Inflammatory macrophage treated with lipopolysaccharide for 4 hours (primary cell): ENCODE data around the gene CELA2B.
"Not testable (repeated sequence)": the region's sequence is repeated elsewhere in the genome, so short reads cannot be mapped to it uniquely, and the experiment has no call there.

Source experiments
- DNase-seq: peaks from one replicate; pipeline ENCODE4 v3.0.0-alpha.2; 2020

The CELA2B gene

DNA sequence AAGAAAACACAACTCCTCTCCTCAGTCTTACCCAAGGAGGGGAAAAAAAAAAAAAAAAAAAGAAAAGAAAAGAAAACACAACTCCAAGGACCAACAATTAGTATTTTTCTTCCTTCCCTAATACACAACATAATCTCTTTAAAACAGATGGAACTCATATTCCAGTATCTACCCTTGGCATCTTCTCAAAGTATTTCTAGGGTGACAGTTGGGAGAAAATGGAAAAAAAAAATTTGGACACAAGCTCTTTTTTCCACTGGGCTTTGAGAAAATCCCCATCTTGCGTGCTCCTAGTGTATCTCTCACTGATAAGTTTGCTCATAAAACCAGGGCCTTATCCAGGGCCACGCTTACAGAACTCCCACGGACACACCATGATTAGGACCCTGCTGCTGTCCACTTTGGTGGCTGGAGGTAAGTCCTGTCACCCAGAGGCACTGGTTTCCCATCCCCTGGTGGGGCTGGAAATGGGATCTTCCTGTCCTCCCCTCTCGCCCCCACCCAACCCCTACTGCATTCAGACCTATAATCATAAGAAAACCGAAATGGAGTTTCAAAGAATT is at the start of gene CELA2B:
TSS of gene CELA2B (plus strand) at position 353 of the 563 bp plus-strand sequence. CDS start at position 375, 22 bp downstream.
- no peak for DNase-seq

DNA sequence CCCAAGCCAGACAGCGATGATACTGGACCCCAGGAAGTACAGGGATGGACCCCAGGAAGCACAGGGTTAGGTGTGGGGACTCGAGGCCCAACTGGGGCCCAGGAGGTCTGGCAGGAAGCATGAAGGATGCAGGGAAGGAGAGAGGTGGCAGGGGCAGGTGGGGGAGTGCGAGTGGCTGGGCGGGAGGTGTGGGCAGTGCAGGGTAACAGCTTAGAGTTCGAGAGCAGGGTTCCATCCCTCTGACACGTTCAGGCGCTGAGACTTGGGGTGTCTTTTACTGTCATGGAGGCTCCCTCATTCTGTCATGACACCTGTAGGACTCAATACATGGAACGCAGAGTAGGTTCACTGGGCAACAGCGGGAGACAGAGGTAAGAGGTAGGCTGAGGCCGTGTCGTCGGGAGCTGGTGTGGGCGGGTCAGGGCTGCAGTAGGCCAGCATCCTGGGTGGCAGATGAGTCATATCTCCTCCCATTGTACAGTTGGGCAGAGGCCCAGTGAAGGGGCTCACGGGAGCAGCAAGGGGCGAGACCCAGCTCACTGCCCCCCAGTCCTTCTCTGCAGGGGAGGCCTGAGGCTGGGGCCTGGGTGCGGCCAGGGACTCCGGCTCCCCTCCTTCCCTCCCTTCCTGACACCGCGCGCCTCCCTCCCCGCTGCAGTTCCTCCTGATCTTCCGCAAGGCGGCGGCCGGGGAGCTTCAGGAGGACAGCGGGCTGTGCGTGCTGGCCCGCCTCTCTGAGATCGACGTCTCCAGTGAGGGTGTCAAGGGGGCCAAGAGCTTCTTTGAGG is 49.2 kb upstream of the CELA2B start:
- peak; percentile 29 for DNase-seq

DNA sequence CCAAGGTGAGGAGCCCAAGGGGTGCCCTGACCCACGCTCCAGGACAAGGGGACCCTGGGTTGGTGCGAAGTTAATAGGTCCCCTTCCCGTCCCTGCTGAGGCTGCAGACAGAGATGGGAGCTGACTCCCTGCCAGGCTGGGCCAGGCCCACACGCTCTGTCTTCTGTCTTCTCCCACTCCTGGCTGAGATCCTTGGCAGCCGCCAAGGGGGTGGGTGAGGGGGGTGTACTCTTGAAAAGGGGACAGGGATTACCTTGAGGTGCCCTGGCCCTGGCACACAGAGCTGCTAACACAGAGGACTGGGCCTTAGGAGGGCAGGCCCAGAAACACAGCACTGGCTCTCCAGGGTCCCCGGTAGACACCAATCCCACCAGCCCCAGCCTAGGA is 48.6 kb upstream of the CELA2B start:
- DNase-seq, result no peak

DNA sequence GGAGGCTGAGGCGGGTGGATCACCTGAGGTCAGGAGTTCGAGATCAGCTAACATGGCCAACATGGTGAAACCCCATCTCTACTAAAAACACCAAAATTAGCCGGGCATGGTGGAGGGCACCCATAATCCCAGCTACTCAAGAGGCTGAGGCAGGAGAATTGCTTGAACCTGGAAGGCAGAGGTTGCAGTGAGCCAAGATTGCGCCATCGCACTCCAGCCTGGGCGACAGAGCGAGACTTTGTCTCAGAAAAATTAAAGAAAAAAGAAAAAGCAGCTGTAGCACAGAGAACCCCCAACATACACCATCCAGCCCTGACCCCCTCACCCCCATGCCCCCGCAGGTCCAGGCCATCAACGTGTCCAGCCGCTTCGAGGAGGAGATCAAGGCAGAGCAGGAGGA is 47.7 kb upstream of the CELA2B start:
- DNase-seq, result not testable (repeated sequence)

DNA sequence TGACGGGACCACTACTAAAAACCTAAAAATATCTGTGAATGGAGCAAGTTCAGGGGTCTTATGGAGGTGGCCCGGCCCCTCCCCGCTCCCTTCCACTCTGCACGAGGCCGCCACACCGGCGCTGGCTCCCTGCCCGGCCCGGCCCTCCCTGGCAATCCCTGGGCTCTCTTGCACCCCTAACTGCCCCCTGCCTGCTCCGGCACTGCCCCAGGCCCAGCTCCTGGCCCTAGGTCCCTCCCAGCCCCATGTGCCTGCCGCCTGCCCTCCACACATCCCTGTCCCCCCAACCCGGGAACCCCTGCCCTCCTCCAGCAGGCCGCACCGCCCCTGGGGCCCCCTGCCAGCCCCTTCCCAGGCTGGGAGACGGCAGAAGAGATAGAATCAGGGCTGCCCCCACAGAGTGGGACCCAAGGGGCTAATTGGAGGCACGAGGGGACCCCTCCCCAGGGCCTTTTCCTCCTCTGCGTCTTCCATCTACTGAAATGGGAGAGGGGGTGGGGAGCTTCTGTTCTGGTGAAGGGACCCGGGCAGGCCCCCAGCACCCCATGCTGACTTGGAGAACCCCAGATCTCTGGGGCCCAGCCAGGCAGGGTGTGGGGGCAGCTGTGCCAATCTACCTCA is 47.0 kb upstream of the CELA2B start:
- DNase-seq, result no peak

DNA sequence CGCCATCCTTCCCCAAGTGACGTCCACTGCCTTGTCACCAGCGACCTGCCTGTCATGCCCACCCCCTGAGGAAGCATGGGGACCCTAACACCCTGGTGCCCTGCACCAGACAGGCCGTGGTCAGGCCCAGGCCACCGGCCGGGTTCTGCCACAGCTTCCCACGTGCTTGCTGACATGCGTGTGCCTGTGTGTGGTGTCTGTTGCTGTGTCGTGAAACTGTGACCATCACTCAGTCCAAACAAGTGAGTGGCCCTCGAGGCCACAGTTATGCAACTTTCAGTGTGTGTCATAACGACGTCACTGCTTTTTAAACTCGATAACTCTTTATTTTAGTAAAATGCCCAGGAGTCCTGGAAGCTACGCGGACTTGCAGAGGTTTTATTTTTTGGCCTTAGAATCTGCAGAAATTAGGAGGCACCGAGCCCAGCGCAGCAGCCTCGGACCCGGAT is 46.2 kb upstream of the CELA2B start:
- peak; percentile 90 for DNase-seq

DNA sequence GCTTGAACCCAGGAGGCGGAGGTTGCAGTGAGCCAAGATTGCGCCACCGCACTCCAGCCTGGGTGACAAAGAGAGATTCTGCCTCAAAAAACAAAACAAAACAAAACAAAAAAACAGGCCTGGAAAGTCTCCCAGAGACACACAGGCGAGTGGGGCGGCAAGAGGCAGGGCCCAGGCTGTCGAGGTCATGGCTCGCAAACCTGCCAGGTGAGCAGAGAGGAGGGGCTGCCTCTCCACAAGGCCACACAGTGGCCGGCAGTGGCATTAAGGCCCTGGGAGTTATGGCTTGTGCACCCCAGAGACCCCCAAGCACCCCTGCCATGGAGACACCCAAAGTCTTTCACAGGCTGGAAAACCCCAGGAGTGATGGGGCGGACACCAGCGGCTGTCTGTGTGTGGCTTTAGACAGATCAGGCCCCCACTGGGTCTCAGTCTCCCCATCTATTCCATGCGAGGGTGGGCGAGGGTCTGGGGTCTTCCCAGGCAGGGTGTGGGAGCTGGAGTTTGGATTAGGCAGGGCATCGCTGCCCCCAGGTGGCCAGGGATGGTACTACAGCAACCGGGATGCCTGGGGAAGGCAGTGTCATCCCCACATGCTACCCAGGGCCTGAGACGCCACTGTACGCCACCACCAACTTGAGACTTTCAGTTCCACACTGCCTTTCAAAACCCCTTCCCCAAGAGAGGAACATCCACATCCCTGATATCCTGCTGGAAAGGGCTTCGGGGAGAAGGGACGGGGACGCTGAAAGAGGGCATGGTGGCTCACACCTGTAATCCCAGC is 44.9 kb upstream of the CELA2B start:
- DNase-seq, result peak; percentile 70

DNA sequence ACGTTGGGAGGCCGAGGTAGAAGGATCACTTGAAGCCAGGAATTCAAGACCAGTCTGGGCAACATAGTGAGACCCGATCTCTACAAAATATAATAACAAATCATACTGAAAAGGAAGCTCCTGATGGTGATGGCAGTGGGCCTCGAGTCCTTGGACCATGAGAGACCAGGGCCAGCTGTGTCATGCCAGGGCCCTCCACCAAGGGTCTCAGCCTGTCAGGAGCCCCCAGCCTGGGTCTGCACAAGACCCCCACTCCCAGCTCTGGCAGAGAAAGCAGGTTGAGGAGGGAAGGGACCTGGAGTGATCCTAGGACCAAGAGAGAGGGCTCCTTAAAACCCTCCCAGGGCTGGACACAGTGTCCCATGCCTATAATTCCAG is 44.3 kb upstream of the CELA2B start:
- no peak for DNase-seq

DNA sequence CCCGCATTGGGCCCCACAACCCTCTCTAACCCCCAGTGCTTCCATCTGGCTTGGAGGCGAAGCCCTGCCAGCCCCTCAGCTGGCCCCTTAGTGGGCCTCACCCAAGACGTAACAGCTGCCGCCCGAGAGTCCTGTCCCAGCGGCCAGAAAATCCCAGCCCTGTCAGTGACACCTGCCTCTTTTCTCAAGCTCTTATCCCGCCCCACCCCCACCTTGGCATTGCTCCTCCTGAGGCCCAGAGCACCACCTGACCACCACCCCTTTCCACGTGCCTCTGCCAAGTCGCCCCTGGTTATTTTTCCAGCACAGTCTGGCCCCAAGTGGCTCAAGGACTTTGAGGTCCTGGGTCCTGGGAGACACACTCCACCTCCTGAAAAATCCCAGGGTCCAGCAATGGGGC is 43.6 kb upstream of the CELA2B start:
- no peak for DNase-seq

DNA sequence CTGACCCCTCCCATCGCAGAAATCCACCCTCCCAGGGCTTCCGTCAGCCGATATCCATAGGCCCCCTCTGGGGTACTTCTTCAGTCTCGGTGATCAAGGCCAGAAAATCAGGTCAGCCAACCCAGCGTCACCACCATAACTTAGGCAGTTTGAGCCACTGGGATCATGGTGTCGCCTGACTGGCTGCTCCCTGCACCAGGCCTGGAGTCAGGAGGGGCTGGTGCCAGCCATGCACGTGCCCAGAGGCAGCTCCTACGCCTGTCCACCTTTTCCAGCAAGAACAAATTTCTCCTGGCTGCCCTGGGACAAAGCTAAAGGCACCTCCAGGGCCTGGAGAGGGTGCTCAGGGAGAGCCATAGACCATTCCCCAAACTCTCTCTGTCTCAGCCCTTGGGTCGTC is 42.4 kb upstream of the CELA2B start:
- DNase-seq, result no peak

DNA sequence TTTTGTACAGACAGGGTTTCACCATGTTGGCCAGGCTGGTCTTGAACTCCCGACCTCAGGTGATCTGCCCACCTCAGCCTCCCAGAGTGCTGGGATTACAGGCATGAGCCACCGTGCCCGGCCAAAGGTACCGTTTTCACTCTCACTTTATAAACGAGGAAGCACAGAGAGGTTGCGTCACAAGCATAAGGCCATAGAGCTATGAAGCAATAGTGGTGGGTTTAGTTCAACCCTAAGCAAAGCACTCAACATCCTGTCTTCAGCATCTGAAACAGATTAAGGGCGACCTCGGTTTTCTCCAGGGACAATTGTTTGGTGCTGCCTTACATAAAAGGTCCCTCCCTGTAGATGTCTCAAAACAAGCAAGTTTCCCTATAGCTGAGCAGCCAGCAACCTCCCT is 41.2 kb upstream of the CELA2B start:
- peak; percentile 91 for DNase-seq

DNA sequence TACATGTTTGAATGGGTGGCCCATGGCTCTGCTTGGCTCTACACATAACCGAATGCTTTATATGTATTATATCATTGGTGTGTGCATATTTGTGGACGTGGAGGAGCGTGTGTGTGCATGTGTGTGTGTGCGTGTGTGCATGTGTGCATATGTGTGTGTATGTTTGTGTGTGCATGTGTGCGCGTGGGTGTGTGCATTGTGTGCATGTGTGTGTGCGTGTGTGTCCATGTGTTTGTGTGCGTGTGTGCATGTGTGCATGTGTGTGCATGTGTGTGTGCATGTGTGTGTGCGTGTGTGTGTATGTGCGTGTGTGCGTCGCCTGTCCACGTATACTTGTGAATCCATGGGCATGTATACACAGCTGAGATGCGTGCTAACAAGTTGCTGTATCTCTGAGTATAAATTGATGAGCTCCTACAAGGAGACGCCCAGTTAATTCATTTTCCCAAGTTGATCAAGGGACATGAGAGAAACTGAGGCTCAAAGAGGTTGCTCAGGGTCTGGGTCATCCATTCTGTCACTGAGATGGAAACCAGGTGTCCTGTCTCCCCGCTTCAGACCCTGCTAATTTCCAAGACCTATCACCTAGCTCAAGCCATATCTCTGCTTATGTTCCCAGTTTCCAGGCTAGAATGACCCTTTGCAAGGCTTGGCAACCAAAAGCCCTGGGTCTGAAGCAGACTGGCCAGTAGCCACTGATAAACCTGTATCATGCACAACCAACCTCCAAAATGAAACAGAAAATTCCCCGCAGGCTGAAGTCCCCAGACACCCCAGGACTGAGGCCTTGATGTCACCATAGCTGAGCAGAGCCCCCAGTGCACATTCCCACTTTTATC is 40.4 kb upstream of the CELA2B start:
- DNase-seq, result no peak

DNA sequence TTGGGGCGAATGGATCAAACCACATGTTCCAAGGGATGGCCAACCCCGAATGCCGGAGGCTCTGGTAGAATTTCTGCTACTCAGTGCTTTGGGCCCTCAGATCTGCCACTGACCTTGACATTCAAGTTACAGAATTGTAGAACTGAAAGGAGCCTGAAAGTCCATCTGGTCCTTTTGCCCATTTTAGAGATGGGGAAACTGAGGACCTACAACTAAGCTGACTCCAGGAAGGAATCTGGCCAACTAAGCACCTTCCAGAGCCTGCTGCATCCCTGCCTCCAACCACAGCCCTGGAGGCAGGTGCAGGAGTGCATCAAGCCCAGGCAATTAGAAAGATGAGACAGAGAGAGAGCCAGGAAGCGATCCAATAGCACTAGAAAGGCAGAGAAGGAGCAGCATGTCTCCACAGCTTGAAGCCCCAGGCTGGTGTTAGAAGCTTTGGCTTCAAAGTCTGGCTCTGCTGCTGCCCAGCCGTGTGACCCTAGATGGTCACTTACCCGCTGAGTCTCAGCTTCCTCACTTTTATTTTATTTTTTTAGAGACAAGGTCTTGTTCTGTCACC is 38.9 kb upstream of the CELA2B start:
- DNase-seq, result no peak

DNA sequence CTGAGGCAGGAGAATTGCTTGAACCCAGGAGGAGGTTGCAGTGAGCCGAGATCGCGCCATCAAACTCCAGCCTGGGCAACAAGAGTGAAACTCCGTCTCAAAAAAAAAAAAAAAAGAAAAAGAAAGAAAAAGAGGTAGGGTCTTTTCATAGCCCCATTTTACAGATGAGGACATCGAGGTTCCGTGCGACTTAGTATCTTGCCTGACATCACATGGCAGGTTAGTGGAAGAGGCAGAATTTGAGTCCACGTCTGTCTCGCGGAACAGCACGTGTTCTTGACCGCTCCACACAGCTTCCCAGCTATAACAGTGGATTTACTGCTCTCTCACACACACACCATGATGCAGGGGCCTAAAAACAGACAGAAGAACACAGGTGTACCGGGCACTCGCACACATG is 36.6 kb upstream of the CELA2B start:
- DNase-seq, result no peak

DNA sequence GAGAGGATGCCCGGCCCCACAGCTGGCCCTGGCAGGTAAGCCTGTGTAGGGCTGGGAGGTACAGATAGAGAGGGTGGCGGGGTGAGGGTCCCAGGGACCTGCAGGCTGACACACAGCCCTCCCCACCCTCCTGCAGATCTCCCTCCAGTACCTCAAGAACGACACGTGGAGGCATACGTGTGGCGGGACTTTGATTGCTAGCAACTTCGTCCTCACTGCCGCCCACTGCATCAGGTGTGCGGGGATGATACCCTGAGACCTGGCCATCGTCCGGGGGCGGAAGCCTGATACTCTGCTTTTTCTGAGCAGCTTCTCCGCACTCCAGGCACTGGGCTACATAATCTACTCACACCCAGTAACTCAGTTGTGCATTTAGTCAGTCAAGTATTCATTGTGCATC is 35.5 kb upstream of the CELA2B start:
- no peak for DNase-seq

DNA sequence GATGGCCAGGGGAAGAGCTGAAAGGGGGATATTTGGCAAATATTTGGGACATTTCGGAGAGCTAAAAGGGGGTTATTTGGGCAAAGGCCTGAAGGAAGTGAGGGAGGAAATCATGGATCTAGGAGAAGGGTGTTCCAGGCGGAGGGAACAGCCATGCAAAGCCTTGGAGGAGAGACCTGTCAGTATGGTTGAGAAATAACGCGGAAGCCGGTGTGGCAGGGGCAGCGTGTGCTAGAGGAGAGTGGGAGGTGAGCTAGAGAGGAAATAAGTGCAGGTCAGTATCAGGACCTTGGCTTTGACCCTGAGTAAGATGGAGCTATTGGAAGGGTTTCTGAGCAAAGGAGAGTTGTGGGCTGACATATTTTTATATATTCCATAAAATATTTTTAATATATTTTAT is 34.7 kb upstream of the CELA2B start:
- no peak for DNase-seq

DNA sequence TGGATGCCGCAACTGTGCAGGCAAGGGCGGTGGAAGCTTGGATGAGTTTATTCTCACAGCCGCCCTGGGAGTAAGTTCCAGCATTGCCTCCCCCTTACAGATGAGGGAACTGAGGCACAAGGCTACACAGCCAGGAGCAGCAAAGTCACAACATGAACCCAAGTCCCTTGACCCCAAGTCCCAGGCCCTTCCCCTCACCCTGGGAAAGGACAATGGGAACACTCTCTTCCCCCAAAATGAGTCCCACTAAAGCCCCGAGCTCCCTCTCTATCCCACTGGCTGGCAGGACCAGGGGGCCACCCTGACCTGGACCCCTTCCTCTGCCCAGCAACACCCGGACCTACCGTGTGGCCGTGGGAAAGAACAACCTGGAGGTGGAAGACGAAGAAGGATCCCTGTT is 33.8 kb upstream of the CELA2B start:
- no peak for DNase-seq

DNA sequence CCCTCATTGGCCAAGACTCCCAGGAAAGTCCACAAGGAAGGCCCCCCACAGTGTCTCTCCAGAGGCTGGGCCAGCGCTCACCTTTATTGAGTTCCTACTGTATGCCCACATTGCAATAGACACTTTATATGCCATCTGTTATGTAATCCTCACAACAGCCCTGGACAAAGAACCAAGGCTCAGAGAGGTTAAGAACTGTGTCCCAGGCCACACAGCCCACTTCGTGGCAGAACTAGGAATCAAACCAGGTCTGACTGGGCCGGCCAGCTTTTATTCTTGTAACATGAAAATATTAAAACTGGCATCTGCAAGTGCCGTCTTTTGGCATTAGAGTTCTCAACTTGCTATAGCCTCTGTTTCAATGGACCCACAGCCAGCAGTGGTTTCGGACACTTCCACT is 33.1 kb upstream of the CELA2B start:
- no peak for DNase-seq

DNA sequence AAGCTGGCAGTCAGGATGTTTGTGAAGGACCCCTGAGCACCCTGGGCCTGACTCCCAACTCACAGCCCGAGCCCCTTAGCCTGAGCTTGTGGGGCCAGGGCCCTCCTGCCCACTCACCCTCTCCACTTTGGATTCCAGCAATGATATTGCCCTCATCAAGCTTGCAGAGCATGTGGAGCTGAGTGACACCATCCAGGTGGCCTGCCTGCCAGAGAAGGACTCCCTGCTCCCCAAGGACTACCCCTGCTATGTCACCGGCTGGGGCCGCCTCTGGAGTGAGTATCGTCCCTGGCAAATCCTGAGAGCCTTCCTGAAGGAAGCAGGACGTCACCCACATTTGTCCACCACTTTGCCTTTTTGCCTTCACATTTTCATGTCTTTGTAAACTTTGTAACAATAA is 32.6 kb upstream of the CELA2B start:
- DNase-seq, result no peak

DNA sequence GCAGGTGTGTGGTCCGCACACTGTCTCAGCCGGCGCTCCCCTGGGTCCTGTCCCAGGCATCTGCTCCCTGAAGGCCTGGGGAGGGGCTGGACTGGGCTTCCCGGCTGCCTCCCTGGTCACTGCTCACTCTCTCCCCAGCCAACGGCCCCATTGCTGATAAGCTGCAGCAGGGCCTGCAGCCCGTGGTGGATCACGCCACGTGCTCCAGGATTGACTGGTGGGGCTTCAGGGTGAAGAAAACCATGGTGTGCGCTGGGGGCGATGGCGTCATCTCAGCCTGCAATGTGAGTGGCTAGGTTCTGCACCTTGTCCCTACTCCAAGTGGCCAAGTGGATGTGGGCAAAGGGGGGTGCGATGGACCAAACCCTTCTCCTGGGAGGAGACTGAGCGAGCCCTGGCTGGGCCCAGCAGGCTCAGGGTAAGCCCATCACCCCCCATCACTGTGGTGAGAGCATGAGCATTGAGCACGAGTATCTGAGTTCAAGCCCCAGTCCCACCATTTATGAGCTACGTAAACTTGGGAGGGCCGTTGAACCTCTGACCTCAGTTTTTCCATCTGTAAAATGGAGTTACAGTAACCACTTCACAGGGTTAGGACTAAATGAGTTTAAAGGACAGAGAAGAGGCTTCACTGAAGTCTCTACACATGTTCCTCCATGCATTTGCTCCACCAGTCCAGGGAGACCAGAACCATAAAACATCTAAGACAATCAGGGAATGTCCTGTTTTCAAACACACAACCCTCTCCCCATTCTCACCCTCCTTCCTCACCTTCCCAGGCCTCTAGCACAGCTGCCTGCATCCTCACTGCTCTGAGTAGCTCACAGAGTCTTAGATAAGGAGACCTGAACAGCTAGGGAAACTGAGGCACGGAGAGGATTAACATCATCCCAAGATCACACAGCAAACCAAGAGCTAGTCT is 31.2 kb upstream of the CELA2B start:
- no peak for DNase-seq
